NCI-H69 (cell line): ENCODE data around the gene RASA1.
A peak's percentile ranks its signal among the peaks of the same experiment; 100 is the strongest.

Source experiments
- DNase-seq: peaks from one replicate; lab custom pipeline; 2025; lab: John Stamatoyannopoulos, UW

Gene RASA1

DNA sequence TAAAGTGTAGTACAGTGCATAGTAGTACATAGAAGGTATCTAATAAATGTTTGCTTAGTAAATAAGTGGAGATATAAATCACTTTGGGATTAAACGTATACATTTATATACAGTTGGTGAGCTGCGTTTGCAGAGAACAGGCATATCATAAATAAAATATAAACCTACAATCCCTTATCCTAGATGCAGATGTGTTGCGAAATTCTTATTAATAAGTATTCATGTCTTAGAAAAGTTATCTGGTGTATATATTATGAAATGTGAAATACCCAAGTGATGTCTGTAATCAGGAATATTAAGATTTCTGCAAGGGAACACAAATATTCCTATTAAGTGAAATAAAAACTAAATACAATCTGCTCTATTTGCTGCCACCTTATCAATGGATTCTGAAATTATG is 136.2 kb downstream of the RASA1 start:
- no peak for DNase-seq

DNA sequence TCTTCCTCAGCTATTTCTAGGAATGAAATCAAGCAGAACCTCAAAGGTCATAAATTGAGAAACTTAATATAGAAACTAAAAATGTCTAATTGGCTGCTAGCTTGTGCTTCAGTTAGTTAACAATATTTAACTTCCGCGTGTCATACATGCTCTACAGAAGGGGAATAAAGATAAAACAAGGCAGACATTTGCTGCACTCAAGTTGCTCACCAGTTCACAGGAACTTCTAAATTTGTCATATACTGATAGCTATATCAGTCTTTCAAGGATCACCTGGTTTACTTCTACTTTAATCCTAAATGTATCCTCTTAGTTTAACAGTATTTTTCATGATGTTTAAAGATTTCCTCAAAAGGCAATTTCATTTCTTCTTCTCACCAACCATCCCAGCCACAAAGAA is 136.7 kb downstream of the RASA1 start:
- DNase-seq = no peak

- no peak for DNase-seq
Measured at GRCh38 chr5:87405472-87406155, 137.9 kb downstream of the RASA1 start.

DNA sequence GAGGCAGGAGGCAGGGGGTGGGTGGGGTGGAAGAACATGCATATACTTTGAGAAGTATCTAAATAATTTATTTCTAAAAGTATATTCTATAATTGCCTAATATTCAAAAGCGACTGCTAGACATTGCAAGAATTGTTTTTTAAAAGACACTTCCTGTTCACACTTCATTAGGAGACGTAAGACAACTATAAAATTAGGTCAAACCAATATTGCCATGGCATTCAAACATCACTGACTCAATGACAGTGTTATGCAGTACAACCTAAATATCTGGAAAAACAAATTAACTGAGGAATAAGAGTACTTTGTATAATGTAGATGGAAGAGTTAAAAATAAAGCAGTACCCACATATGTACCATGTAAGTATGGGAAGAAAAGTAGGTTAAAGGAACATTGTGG is 140.5 kb downstream of the RASA1 start:
- no peak for DNase-seq

DNA sequence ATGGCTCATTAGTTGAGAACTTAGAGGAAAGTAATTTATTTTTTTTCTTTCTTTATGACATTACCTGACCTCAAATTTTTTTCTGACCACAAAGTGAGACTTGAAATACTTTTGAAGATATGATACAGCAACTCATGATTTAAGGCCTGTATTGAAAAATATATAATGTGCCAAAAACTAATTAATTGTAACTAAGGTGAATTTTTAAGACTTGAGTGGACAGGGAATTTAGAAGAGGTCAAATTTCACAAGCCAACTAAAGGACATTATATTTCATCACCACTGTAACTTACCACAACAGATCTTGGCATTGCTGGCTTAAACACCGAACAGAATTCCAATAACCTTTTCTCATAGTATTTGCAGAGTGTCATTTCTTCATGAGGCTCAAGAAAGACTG is 143.2 kb downstream of the RASA1 start:
- no peak for DNase-seq

DNA sequence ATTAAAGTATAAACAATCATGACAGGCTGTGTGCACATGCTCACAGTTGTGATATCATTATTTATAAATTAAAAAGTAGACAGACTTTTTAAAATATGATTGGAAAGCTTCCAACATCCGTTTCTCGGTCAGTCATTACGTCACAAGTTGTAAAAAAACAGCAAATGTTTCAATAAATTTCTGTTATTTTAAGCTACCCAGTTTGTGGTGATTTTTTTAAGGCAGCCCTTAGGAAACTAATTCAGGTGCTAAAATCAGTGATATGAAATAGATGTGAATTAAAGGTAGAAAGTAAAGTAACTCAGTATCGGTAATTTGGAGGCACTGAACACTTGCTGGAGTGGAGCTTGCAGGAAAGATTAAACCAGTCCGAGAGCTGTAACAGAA is 143.9 kb downstream of the RASA1 start:
- DNase-seq = peak; percentile 50

DNA sequence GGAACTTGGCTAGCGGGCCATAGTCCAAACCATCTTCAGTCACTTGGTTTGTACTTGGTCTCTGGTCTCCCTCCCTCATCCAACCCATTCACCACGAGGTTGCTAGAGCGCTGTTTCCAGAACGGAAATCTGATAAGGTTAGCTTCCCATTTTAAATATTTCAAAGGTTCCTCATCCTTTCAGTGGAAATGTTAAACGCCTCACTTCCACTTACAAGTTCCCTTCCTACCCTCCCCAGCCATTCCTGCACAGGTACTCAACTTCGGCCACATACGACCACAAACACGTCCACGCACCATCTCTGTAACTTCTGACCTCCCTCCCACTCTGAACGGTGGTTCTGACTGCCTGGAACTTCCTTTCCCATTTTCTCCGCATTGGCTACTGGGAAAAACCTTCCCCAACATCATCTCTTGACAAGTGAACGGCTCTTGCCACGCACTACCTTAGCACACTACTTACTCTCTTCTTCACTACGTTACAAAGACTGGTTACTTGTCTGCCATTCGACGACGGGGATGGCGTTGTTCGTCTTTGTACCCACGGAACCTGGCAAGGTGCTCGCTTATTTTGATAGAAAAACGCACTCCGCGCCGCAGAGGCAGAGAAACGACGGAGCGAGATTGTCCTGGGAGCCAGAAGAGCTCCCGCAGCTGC is 144.4 kb downstream of the RASA1 start:
- peak; percentile 74 for DNase-seq

- peak; percentile 100 for DNase-seq
Measured at GRCh38 chr5:87412630-87413342, 145.1 kb downstream of the RASA1 start, which contains the start of gene CCNH. Gene CCNH (minus strand): TSS chr5:87412930. CDS start chr5:87412794, 136 bp downstream.

GRCh38 chr5:87413343-87413645 is 145.6 kb downstream of the RASA1 start:
- no peak for DNase-seq

DNA sequence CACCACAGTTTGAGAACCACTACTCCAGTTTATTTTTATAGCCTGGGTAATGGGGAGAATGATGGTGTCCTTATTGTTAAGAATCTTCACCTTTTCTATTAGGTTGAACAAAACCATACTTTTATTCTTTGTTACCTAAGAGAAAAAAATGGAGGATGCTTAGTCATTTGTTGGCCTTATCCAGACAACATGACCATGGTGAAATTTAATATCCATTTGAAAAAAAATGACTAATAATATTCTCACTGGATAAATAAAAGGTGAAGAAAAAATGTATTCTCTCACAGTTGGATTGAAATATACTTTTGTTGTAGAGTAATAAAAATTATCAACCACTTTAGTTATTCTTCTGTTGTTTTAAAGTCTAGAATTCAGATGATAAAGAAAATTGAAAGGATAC is 150.8 kb downstream of the RASA1 start:
- no peak for DNase-seq

GRCh38 chr5:87421307-87421706 is 153.6 kb downstream of the RASA1 start:
- peak; percentile 10 for DNase-seq

DNA sequence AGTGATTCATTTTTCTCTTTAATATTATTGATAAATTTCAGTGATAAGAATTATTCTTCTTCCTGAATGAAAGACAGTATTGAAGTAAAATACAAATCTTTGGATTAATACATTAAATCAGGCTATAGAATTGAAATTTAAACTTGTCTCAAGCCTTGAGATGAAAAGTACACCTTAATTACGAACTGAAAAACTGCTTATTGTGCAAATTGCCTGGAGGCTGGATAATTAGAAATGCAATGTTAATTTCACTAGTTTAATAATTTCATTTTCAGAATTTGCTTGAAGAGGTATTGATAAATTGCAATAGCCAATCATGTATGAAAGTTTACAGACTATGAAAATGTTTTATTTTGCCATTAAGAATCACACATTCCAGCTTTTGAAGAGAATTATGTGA is 156.1 kb downstream of the RASA1 start:
- no peak for DNase-seq

- no peak for DNase-seq
Measured at GRCh38 chr5:87430863-87431457, 163.3 kb downstream of the RASA1 start.

GRCh38 chr5:87432460-87432859 is 164.8 kb downstream of the RASA1 start:
- no peak for DNase-seq

DNA sequence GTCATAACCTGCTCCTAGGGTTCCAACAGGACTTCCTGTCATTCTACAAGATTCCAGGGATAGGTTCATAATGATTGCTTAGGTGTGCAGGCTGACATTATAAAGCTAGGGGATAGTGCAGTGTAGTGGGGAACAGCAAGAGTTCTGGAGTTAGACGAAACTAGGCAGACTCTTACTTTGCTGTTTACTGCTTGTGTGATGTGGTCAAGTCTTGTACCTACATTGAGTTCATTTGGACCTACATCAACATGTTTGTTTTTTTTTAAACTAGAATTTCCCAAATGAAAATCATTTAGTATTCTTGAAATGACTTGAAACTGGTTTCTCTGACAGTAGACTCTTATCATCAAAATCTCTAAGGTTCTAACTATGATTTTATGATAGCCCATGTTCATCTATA is 166.3 kb downstream of the RASA1 start:
- no peak for DNase-seq

DNA sequence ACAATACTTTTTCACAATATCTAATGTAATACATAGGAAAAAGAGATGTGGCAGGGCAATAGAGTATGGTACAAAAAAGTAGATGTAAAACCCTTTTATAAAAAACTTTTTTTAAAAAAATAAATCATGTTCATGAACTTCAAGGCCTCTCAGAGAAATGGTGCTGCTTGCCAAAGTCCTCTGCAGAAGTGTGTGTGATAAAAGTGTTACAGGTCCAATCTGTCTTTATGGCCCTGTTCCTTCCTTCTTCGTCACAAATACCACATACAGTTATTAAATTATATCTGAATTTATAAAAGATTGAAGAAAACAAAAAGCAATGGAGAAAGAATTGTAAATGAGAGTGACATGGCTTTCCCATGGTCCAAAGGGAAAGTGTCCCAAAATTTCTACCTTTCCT is 166.8 kb downstream of the RASA1 start:
- no peak for DNase-seq

DNA sequence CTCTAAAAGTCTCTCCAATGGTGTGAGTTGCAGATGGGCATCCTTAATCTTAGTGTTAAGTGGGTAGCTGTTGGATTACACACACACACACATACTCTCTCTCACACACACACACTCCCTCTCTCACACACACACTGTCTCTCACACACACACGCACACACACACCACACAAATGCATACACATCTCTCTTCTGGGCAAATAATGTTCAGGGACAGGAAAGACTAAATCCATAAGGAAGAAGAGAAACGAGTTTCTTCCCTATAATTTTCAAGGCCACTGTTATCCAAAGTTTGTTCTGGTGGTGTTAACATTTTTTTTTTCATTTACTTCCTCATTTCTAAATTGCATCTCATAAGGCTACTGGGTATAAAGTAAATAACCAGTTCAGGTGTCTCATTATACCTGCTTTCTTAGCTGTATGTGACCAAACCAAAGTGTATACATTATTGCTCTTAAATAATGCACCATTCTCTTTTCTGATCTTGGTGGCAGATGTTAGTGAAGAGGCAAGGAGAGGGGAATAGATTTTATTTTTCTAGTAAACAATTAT is 167.5 kb downstream of the RASA1 start:
- peak; percentile 80 for DNase-seq

- no peak for DNase-seq
Measured at GRCh38 chr5:87437724-87438123, 170.0 kb downstream of the RASA1 start.

DNA sequence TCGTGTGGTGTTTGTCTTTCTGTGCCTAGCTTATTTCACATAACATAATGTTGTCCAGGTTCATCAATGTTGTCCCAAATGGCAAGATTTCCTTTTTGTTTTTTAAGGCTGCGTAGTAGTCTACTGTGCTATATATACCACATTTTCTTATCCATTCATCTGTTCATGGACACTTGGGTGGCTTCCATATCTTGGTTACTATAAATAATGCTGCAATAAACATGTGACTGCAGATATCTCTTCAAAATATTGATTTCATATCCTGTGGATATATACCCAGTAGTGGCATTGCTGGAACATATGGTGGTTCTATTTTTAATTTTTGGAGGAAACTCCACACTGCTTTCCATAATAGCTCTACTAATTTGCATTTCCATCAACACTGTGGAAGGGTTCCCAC is 170.5 kb downstream of the RASA1 start:
- no peak for DNase-seq
